GM19463 (cell line): ENCODE results near the gene TADA1.
A peak's percentile ranks its signal among the peaks of the same experiment; 100 is the strongest.
"Not testable (repeated sequence)": the region's sequence is repeated elsewhere in the genome, so short reads cannot be mapped to it uniquely, and the experiment has no call there.

Source experiments
- ATAC-seq: cut with Tn5 transposase; IDR thresholded peaks from one replicate; pipeline ENCODE4 v1.9.1; 2021; ENCODE audit warnings: mild to moderate bottlenecking, moderate library complexity; ENCODE audit not compliant: unreplicated experiment

TADA1 gene

GRCh38 chr1:166848193-166848592 is 27.9 kb downstream of the TADA1 start:
- ATAC-seq, result no peak

- ATAC-seq, result no peak
Observed at GRCh38 chr1:166844791-166845190, 31.3 kb downstream of the TADA1 start.

GRCh38 chr1:166843769-166844596 is 32.1 kb downstream of the TADA1 start:
- no peak for ATAC-seq

- no peak for ATAC-seq
Observed at GRCh38 chr1:166843322-166843721, 32.7 kb downstream of the TADA1 start.

GRCh38 chr1:166840309-166841274 is 35.5 kb downstream of the TADA1 start:
- no peak for ATAC-seq

GRCh38 chr1:166839600-166840308 is 36.3 kb downstream of the TADA1 start:
- ATAC-seq, result peak; percentile 31

GRCh38 chr1:166838766-166839599 is 37.1 kb downstream of the TADA1 start, which contains the start of gene POGK:
Gene POGK (plus strand): TSS chr1:166839475. CDS start chr1:166840957, 1,482 bp downstream.
- peak; percentile 95 for ATAC-seq

GRCh38 chr1:166836733-166837132 is 39.3 kb downstream of the TADA1 start:
- no peak for ATAC-seq

GRCh38 chr1:166829762-166830161 is 46.3 kb downstream of the TADA1 start:
- not testable (repeated sequence) for ATAC-seq

GRCh38 chr1:166827426-166827825 is 48.6 kb downstream of the TADA1 start:
- no peak for ATAC-seq

GRCh38 chr1:166822385-166822784 is 53.7 kb downstream of the TADA1 start:
- ATAC-seq, result no peak

GRCh38 chr1:166819974-166820373 is 56.1 kb downstream of the TADA1 start:
- ATAC-seq, result no peak

GRCh38 chr1:166814611-166815010 is 61.5 kb downstream of the TADA1 start:
- no peak for ATAC-seq

- ATAC-seq, result no peak
Observed at GRCh38 chr1:166813508-166814223, 62.4 kb downstream of the TADA1 start.

- no peak for ATAC-seq
Observed at GRCh38 chr1:166811691-166812090, 64.4 kb downstream of the TADA1 start.

- ATAC-seq, result no peak
Observed at GRCh38 chr1:166808952-166809351, 67.1 kb downstream of the TADA1 start.
